HCT116 (cell line): ENCODE results near the gene ATG10. TPM values are rescaled to one million over a fixed set of nuclear protein-coding genes. Genes with fewer than 3 reads are reported as not detected.

Experiments used
- ATAC-seq: fragments of 200-7000 bp; cut with Tn5 transposase; 2 replicates; pipeline ENCODE4 v1.9.1; 2020; ENCODE audit warnings: mild to moderate bottlenecking, moderate library complexity
- BruUV-seq: library from RNA; stranded (reverse); fragments of 400-500 nt; replicated peaks from 2 replicates; lab custom pipeline; 2021; lab: Mats Ljungman, UMichigan
- CTCF ChIA-PET: fragments of 300-600 bp; sonication (Branson Sonifier 250); formaldehyde crosslinking; loops from one replicate; lab custom pipeline; 2021; ENCODE audit warnings: antibody characterized with exemption; lab: Charles Lee
- POLR2A ChIA-PET: fragments of 300-600, 350-600 bp; sonication (Branson Sonifier 250); formaldehyde crosslinking; loops from one replicate; lab custom pipeline; 2021; ENCODE audit warnings: antibody characterized with exemption; lab: Charles Lee
- RAD21 ChIA-PET, 2 experiments: fragments of 300-600 bp; sonication (Branson Sonifier 250); formaldehyde crosslinking; loops; one replicate each; lab custom pipeline; 2023; ENCODE audit warnings: low total read pairs in 2 of 2; ENCODE audit not compliant: uncharacterized antibody in 2 of 2, unreplicated experiment in 2 of 2, low non-redundant PET in 1 of 2; lab: Charles Lee
- DNase-seq: peaks from one replicate; pipeline ENCODE4 v3.0.0-alpha.2; 2010; ENCODE audit warnings: low read depth, low spot score
- H2AFZ ChIP-seq: fragments of 200-600 bp; shearing (Covaris generic), sonication (generic); 2 replicates; pipeline ENCODE4 v1.6.1; 2017; ENCODE audit warnings: low read depth, mixed run types, mixed read lengths, antibody characterized with exemption, low read length; ENCODE audit not compliant: poor library complexity, severe bottlenecking
- H3K27ac ChIP-seq: 2 replicates; pipeline ENCODE4 v1.5.1; 2012; ENCODE audit warnings: low read depth, low read length
- H3K27me3 ChIP-seq: fragments of 200-600 bp; sonication (generic); 2 replicates; pipeline ENCODE4 v1.6.1; 2016; ENCODE audit warnings: mixed run types, low read length, mixed read lengths; ENCODE audit not compliant: insufficient read depth
- H3K36me3 ChIP-seq, 2 experiments: fragments of 200-500 bp in 1 of 2; fragments of 200-600 bp in 1 of 2; sonication (Bioruptor generic) in 1 of 2; sonication (generic) in 1 of 2; 2 replicates each; pipeline versions ENCODE4 v1.5.1 to v1.6.1; 2014 to 2016; ENCODE audit warnings: low read length in 2 of 2, inconsistent platforms in 1 of 2, mixed read lengths in 1 of 2, mixed run types in 1 of 2; ENCODE audit not compliant: insufficient read depth in 2 of 2, control insufficient read depth in 1 of 2
- H3K4me1 ChIP-seq, 2 experiments: fragments of 200-600 bp in 1 of 2; sonication (generic) in 1 of 2; 2 replicates each; pipeline versions ENCODE4 v1.5.1 to v1.6.1; 2012 to 2017; ENCODE audit warnings: low read length in 2 of 2, inconsistent platforms in 1 of 2, mild to moderate bottlenecking in 1 of 2, mixed read lengths in 1 of 2, mixed run types in 1 of 2, moderate library complexity in 1 of 2; ENCODE audit not compliant: insufficient read depth in 2 of 2, control insufficient read depth in 1 of 2
- H3K4me2 ChIP-seq: fragments of 200-600 bp; sonication (generic); 2 replicates; pipeline ENCODE4 v1.6.1; 2017; ENCODE audit warnings: mixed run types, low read length, mixed read lengths
- H3K4me3 ChIP-seq, 2 experiments: fragments of 200-600 bp in 1 of 2; sonication (generic) in 1 of 2; replicated peaks in 1 of 2; 2 replicates each; pipeline ENCODE4 v1.5.1; 2011 to 2016; ENCODE audit warnings: low read length in 2 of 2, control low read depth in 1 of 2, low read depth in 1 of 2, mild to moderate bottlenecking in 1 of 2, mixed read lengths in 1 of 2, mixed run types in 1 of 2
- H3K79me2 ChIP-seq: fragments of 200-600 bp; sonication (generic); 2 replicates; pipeline ENCODE4 v1.6.1; 2017; ENCODE audit warnings: mild to moderate bottlenecking, mixed run types, low read length, moderate library complexity, mixed read lengths; ENCODE audit not compliant: insufficient read depth
- H3K9ac ChIP-seq: fragments of 200-600 bp; sonication (generic); 2 replicates; pipeline ENCODE4 v1.6.1; 2016; ENCODE audit warnings: low read length, mixed read lengths
- H3K9me2 ChIP-seq: fragments of 200-600 bp; sonication (generic), shearing (Covaris generic); 2 replicates; pipeline ENCODE4 v1.6.1; 2017; ENCODE audit warnings: mixed run types, mild to moderate bottlenecking, moderate library complexity; ENCODE audit not compliant: insufficient read depth
- H3K9me3 ChIP-seq, 2 experiments: fragments of 200-500 bp in 1 of 2; fragments of 200-600 bp in 1 of 2; sonication (Bioruptor generic) in 1 of 2; sonication (generic) in 1 of 2; 2 replicates each; pipeline ENCODE4 v1.6.1; 2014 to 2017; ENCODE audit warnings: low read length in 2 of 2, mixed read lengths in 2 of 2, inconsistent platforms in 1 of 2, low read depth in 1 of 2, mild to moderate bottlenecking in 1 of 2, mixed run types in 1 of 2, moderate library complexity in 1 of 2; ENCODE audit not compliant: control insufficient read depth in 1 of 2, insufficient read depth in 1 of 2
- H4K20me1 ChIP-seq: fragments of 200-600 bp; sonication (generic), shearing (Covaris generic); 2 replicates; pipeline ENCODE4 v1.6.1; 2017; ENCODE audit warnings: mixed run types, mild to moderate bottlenecking, moderate library complexity; ENCODE audit not compliant: insufficient read depth
- CEBPB ChIP-seq: IDR thresholded peaks from 2 replicates; pipeline ENCODE4 v1.6.1; 2012; ENCODE audit warnings: low read depth
- EZH2 ChIP-seq: fragments of 200-600 bp; sonication (generic); IDR thresholded peaks from 2 replicates; pipeline ENCODE4 v1.6.1; 2017; ENCODE audit warnings: antibody characterized with exemption, mixed run types
- POLR2AphosphoS5 ChIP-seq: IDR thresholded peaks from 2 replicates; pipeline ENCODE4 v1.6.1; 2011; ENCODE audit warnings: mild to moderate bottlenecking, low read depth, low read length, moderate library complexity
- SP1 ChIP-seq: IDR thresholded peaks from 2 replicates; pipeline ENCODE4 v1.6.1; 2012; ENCODE audit warnings: low read depth
- TCF7L2 ChIP-seq: IDR thresholded peaks from 2 replicates; pipeline ENCODE4 v1.7.0; 2011; ENCODE audit warnings: borderline replicate concordance, inconsistent platforms; ENCODE audit not compliant: insufficient read depth, insufficient read length; ENCODE audit errors: extremely low read depth
- intact Hi-C: fragments of 100-400 bp; cut with micrococcal nuclease; formaldehyde crosslinking; loops from 2 replicates; pipeline ENCODE4 v1.10.0; 2022
- total RNA-seq: library from RNA; stranded (reverse); gene quantifications from one replicate; pipeline ENCODE4 v1.2.1, GENCODE V29; 2021; ENCODE audit not compliant: unreplicated experiment
- TF ChIP-seq, protein P1 (sequence below): IDR thresholded peaks from 2 replicates; pipeline ENCODE4 v1.6.1; 2012; ENCODE audit warnings: low read depth
- TF ChIP-seq, protein P2 (sequence below): IDR thresholded peaks from 2 replicates; pipeline ENCODE4 v1.6.1; 2011; ENCODE audit warnings: mild to moderate bottlenecking, low read length, moderate library complexity; ENCODE audit not compliant: insufficient replicate concordance; ENCODE audit errors: extremely low read depth
- TF ChIP-seq, protein P3 (sequence below), 3 experiments: fragments of 200-600 bp in 1 of 3; sonication (generic) in 1 of 3; IDR thresholded peaks in 2 of 3; conservative IDR thresholded peaks in 1 of 3; 2 replicates each; pipeline ENCODE4 v1.5.1; 2012 to 2017; ENCODE audit warnings: low read depth in 2 of 3, low read length in 2 of 3, antibody characterized with exemption in 1 of 3, borderline replicate concordance in 1 of 3, control low read depth in 1 of 3, mild to moderate bottlenecking in 1 of 3, mixed read lengths in 1 of 3, mixed run types in 1 of 3, moderate library complexity in 1 of 3; ENCODE audit not compliant: insufficient read depth in 1 of 3

Gene ATG10
- total RNA-seq, 1 experiment from 2014 or later, result 9.4 TPM

DNA sequence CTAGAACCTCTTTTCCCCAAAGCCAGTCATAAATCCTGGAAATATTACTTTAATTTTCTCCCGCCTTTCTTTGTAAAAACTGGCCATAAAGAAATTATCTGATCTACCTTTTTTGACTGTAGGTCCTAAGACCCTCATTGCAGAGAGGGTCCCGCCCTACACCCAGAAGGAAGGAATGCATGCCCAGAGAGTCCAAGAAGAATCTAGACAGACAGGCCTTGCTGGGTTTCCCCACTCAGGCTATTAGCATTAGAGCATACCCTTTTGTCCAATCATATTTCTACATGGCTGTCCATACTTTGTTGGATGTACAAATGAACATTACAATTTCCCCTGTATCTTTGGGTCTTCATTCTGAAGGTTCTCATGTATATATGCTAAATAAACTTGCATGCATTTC, 1.9 kb upstream of the ATG10 start:
- no peaks in the 10 kb centered on the region for H3K9me3 ChIP-seq
- peak overlapping the region; percentile 85 for H2AFZ ChIP-seq
- CTCF ChIA-PET, result no interaction called here
- H3K27me3 ChIP-seq, result no peaks in the 10 kb centered on the region
- TF ChIP-seq SP1 (no peak), EZH2 (no peak)
- TF ChIP-seq, protein P1, sequence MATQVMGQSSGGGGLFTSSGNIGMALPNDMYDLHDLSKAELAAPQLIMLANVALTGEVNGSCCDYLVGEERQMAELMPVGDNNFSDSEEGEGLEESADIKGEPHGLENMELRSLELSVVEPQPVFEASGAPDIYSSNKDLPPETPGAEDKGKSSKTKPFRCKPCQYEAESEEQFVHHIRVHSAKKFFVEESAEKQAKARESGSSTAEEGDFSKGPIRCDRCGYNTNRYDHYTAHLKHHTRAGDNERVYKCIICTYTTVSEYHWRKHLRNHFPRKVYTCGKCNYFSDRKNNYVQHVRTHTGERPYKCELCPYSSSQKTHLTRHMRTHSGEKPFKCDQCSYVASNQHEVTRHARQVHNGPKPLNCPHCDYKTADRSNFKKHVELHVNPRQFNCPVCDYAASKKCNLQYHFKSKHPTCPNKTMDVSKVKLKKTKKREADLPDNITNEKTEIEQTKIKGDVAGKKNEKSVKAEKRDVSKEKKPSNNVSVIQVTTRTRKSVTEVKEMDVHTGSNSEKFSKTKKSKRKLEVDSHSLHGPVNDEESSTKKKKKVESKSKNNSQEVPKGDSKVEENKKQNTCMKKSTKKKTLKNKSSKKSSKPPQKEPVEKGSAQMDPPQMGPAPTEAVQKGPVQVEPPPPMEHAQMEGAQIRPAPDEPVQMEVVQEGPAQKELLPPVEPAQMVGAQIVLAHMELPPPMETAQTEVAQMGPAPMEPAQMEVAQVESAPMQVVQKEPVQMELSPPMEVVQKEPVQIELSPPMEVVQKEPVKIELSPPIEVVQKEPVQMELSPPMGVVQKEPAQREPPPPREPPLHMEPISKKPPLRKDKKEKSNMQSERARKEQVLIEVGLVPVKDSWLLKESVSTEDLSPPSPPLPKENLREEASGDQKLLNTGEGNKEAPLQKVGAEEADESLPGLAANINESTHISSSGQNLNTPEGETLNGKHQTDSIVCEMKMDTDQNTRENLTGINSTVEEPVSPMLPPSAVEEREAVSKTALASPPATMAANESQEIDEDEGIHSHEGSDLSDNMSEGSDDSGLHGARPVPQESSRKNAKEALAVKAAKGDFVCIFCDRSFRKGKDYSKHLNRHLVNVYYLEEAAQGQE, result no peak
- RAD21 ChIA-PET, result no interaction called here
- H3K4me2 ChIP-seq, result no peak overlapping the region
- H3K9me2 ChIP-seq, result peaks cover 3% of the 10 kb centered on the region; the same call in 1 of the 2 replicates
- H3K4me1 ChIP-seq, result peaks cover 2 to 20% of the 10 kb centered on the region in 2 experiments; a peak in 3 of 4 replicates
- POLR2A ChIA-PET, result no interaction called here
- no peaks in the 10 kb centered on the region for H3K36me3 ChIP-seq
- no peak for DNase-seq
- no peak overlapping the region for H3K4me3 ChIP-seq
- intact Hi-C loops, result loop anchor here (10.0 kb wide), 1 partner anchor 215 kb away; the partner anchor contains the start of gene SSBP2
- no peaks in the 10 kb centered on the region for H4K20me1 ChIP-seq
- no peak overlapping the region for H3K9ac ChIP-seq
- BruUV-seq, result no TSS peak
- ATAC-seq, result no peak
- no peak overlapping the region for H3K27ac ChIP-seq
- peaks cover 7% of the 10 kb centered on the region; the same call in 1 of the 2 replicates for H3K79me2 ChIP-seq

DNA sequence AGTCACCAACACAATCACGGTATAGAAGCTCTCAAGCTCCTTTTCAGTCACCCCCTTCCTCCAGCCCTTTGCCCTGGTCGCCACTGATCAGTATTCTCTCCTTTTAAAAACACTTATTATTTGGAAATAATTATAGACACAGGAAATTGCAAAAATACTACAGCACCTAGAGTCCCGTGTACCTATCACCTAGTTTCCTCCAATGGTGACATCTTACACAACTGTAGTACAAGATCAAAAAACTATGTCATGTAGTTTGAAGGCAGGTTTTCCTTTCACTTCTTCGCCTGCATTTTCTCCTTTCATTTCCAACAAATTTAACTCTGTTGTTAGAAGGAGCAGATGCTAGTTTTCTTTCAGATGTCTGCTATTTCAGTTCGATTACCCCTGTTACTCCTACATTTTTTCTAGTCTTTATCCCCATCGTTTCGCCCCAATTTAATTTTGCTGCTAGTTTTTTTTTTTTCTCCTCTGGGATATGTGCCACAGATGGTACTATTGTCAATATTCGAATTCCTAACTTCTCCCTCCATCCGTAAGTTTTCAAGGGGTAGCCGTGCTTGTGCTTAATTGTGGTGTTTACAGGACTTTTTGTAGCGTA, 612 bp upstream of the ATG10 start:
- peak overlapping the region; percentile 83 for H3K27ac ChIP-seq
- H3K4me1 ChIP-seq, result peaks cover 2 to 20% of the 10 kb centered on the region in 2 experiments; a peak in 3 of 4 replicates
- H2AFZ ChIP-seq, result peak overlapping the region; percentile 85
- ChIA-PET RAD21 (no interaction called here), POLR2A (no interaction called here), CTCF (no interaction called here)
- H3K27me3 ChIP-seq, result no peaks in the 10 kb centered on the region
- peak overlapping the region; percentile 79 for H3K9ac ChIP-seq
- H3K4me3 ChIP-seq, result peak overlapping the region; percentile 76 to 83
- BruUV-seq, result TSS peak; percentile 62
- H3K9me2 ChIP-seq, result peaks cover 3% of the 10 kb centered on the region; the same call in 1 of the 2 replicates
- H3K36me3 ChIP-seq, result no peaks in the 10 kb centered on the region
- H3K4me2 ChIP-seq, result peak overlapping the region; percentile 88
- ATAC-seq (no peak), DNase-seq (no peak)
- peaks cover 7% of the 10 kb centered on the region; the same call in 1 of the 2 replicates for H3K79me2 ChIP-seq
- H3K9me3 ChIP-seq, result no peaks in the 10 kb centered on the region
- H4K20me1 ChIP-seq, result no peaks in the 10 kb centered on the region
- TF ChIP-seq, protein P2, sequence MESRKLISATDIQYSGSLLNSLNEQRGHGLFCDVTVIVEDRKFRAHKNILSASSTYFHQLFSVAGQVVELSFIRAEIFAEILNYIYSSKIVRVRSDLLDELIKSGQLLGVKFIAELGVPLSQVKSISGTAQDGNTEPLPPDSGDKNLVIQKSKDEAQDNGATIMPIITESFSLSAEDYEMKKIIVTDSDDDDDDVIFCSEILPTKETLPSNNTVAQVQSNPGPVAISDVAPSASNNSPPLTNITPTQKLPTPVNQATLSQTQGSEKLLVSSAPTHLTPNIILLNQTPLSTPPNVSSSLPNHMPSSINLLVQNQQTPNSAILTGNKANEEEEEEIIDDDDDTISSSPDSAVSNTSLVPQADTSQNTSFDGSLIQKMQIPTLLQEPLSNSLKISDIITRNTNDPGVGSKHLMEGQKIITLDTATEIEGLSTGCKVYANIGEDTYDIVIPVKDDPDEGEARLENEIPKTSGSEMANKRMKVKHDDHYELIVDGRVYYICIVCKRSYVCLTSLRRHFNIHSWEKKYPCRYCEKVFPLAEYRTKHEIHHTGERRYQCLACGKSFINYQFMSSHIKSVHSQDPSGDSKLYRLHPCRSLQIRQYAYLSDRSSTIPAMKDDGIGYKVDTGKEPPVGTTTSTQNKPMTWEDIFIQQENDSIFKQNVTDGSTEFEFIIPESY, result no peak
- TF ChIP-seq POLR2AphosphoS5 (no peak), TCF7L2 (no peak), CEBPB (no peak)
- TF ChIP-seq, protein P3, sequence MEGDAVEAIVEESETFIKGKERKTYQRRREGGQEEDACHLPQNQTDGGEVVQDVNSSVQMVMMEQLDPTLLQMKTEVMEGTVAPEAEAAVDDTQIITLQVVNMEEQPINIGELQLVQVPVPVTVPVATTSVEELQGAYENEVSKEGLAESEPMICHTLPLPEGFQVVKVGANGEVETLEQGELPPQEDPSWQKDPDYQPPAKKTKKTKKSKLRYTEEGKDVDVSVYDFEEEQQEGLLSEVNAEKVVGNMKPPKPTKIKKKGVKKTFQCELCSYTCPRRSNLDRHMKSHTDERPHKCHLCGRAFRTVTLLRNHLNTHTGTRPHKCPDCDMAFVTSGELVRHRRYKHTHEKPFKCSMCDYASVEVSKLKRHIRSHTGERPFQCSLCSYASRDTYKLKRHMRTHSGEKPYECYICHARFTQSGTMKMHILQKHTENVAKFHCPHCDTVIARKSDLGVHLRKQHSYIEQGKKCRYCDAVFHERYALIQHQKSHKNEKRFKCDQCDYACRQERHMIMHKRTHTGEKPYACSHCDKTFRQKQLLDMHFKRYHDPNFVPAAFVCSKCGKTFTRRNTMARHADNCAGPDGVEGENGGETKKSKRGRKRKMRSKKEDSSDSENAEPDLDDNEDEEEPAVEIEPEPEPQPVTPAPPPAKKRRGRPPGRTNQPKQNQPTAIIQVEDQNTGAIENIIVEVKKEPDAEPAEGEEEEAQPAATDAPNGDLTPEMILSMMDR (IDR thresholded peaks at IDR 0.05 in 2 of 3, conservative IDR thresholded peaks at IDR 0.05 in 1 of 3; ENCODE audit: borderline replicate concordance in 1 of 3, insufficient read depth in 1 of 3, low read depth in 2 of 3, low read length in 2 of 3), result no peak
- TF ChIP-seq, all 23 proteins: peak for 0
- intact Hi-C loops, result loop anchor here (10.0 kb wide), 1 partner anchor 216 kb away; the partner anchor contains the start of gene SSBP2
